NCI-H2107 (cell line): Measurements from ENCODE around the gene COL4A2.

Experiments used
- DNase-seq: peaks from one replicate; lab custom pipeline; 2025; lab: John Stamatoyannopoulos, UW

Gene COL4A2

GRCh38 chr13:110306960-110307766, at the start of gene COL4A2, which contains the start of gene COL4A1:
COL4A2 (plus strand) TSS chr13:110307284; CDS start chr13:110307904, 620 bp downstream.
COL4A1 (minus strand) TSS chr13:110307157; CDS start chr13:110307027, 130 bp downstream.
- no peak for DNase-seq

DNA sequence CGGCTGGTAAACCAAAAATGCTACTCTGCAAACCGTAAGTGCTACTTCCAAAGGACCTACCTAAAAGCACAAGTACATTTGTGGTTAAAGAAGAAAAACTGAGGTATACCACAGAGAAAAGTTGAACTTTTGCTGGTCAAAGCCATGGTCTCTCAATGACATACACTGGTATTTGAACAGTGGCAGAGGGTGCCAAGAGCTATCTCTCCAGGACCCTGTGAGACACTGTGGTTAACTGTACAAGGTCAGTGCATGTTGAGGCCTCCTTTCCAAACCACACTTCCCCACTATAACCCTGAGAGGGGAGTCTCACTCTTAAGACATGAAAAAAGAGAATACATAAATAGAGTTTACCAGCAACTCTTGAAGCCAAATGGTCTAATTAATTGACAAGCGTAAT, 49.7 kb upstream of the COL4A2 start:
- no peak for DNase-seq

GRCh38 chr13:110258876-110259631, 48.0 kb upstream of the COL4A2 start:
- DNase-seq, result no peak

DNA sequence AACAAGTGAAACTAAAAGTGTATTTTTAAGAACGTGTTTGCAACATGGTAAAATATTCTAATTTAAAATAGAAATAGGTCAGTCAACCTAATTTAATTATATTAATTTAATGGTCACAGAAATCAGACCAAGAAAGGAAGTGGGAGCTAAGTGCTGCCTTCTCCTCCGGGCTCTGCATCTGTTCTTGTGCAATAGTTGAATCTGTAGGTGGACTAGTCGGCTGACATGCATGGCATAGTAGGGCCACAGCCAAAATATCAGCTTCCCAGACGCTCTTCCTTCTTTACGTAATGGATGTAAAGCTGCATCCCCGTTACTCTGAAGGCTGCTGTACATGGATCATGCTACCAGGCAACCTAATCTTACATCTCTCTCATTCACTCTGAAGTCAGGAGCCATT, 47.4 kb upstream of the COL4A2 start:
- no peak for DNase-seq

GRCh38 chr13:110261166-110262081, 45.7 kb upstream of the COL4A2 start:
- DNase-seq, result no peak

GRCh38 chr13:110262082-110262436, 45.0 kb upstream of the COL4A2 start:
- no peak for DNase-seq

GRCh38 chr13:110262508-110263291, 44.4 kb upstream of the COL4A2 start:
- no peak for DNase-seq

DNA sequence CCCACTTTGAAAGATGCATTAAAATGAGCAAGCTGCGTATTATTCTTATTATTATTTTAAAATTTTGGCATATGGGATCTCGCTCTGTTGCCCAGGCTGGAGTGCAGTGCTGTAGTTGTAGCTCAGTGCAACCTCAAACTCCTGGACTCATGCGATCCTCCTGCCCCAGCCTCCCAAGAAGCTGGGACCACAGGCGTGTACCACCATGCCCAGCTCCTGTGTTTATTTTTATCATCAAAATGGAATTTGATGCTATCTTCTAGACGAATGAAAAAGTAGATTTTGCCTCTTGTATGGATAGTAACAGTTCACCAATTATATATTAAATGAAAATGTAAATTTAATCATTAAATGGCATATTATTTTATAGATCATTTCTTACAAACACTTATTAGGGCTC, 43.7 kb upstream of the COL4A2 start:
- DNase-seq, result no peak

DNA sequence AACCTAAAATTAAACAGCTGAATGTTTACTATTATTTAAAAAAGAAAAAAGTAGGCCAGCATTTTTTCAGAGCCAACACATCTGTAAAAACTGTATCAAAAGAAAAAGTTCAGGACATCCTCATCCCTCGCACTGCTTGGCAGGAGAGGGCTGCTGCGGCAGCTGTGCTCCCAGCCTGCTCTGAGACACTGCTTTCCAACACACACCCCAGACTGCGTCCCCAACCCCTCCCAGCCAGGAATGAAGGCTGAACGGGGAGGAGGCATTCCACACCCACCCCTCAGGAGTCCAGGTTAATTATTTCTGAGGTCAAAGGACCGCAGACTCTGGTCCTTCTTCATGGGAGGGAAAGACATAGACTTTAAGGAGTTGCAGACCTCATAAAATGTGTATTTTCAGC, 43.2 kb upstream of the COL4A2 start:
- no peak for DNase-seq

DNA sequence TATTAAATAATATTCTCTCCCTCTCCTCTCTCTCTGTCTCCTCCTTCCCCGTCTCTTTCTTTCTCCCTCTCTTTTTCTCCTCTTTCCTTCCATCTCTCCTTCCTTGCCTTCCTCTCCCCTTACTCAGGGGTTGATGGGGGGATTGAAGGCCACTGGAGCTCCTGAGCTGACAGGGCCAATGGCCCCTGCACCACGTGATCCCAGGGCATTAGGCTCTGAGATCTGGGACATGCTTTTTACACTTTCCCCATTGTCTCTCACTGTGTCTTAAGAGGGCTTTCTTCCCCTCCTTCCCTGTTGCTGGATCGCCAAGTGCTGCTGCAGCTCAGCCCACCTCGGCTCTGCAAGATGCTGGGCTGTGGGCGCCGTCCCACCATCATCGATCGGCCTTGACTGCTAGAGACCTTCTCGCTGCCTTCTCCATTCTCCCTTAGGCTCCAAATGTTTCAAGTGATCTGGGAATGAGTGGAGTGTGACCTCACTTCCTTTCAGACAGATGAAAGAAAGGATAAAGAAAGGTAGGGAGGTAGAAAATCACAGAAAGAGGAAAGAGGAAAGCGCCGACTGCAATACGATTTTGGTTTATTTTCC, 42.3 kb upstream of the COL4A2 start:
- DNase-seq, result no peak

DNA sequence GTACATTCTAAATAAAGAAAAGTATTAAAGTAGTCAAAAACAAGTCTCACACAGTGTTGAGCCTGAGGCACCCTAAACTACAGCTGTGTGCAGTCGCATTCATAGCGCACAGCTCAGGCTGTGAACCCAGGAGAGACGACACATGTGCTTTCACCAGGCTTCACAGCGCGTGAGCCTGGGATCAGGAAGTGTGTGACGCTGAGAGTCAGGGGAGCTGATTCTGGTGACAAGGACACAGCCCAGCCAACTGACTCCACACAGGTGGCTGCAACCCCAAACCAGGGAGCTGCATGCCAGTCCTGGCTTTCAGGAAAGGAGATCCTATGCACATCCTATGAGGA, 41.8 kb upstream of the COL4A2 start:
- DNase-seq, result no peak

DNA sequence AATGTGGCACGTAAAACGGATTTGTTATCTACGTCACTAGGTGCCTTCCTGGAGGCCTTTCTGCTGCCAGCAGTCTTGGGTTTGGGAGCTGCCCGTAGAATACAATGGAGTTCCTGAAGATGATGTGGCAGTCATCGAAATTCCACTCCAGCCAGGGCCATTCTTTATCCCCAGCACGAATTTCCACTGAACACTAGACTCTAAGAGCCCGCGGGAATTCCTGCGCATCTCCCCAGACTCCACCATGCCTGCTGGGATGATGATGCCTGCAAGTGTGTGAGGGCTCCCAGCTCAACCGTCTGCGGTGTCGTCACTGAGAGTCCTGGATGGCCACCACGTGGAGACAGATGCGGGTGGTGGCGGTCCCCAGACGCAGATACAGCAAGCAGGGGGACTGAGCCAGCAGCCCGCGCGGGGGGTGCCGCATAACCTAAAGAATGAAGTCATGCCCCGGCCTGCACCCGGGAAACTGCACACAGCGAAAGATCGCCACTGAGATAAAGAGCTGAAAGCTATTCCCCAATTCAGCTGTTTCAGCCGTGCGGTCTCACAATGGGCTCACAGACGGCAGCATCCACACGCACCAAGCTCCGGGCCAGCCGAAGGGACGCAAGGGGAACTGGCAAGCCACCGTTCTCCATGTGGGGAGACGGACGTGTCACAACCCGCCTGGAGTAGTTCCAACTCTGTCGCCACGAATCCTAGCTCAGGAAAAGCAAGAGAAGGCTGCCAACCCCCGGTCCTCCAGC, 41.2 kb upstream of the COL4A2 start:
- DNase-seq, result no peak

- DNase-seq, result no peak
These were observed 40.7 kb upstream of the COL4A2 start for GRCh38 chr13:110266431-110266809.

DNA sequence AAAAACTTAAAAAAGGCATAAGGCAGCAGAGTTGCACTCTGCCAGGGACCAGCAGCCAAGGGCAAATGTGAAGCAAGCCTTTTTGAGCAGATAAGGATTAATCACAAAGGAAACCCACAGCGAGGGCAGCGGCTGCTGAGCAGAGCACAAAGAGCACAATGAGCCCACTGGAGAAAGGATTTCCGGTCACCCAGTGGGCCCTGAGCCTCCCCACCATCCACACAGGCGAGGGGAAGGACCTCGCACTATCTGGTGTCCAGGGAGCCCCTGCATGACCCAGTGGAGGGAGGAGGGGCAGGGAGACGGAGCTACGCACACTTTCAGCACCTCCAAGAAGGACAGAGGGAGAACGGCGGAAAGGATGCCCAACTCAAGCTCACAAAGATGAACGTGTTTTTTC, 40.1 kb upstream of the COL4A2 start:
- DNase-seq, result no peak

GRCh38 chr13:110268061-110268460, 39.0 kb upstream of the COL4A2 start:
- no peak for DNase-seq

DNA sequence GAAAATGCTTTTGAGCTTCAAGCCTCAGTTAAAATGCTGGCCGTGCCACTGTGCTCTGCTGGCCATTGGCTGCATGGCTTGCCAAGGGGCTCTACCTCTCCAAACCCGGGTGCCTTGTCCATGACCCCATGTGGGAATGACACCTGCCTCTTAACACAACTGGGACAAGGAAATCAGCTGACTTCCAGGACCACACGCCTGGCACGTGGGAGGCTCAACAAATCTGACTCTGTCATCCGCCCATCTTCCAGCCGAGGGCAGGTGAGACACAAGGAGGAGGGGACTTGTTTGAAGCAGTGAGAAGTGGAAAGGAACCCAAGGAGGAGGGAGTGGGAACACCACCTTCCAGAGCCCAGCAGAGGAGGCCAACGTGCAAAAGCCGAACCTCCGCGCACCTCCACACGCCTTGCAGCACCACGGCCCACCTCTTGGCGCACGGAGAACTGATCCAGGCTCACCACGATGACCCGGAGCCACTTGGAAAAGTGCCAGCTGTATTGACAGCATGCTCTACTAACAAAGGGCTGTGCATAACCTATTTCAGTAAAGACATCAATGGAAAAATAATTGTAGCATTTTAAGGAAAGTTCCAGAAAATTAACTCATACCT, 38.4 kb upstream of the COL4A2 start:
- no peak for DNase-seq

DNA sequence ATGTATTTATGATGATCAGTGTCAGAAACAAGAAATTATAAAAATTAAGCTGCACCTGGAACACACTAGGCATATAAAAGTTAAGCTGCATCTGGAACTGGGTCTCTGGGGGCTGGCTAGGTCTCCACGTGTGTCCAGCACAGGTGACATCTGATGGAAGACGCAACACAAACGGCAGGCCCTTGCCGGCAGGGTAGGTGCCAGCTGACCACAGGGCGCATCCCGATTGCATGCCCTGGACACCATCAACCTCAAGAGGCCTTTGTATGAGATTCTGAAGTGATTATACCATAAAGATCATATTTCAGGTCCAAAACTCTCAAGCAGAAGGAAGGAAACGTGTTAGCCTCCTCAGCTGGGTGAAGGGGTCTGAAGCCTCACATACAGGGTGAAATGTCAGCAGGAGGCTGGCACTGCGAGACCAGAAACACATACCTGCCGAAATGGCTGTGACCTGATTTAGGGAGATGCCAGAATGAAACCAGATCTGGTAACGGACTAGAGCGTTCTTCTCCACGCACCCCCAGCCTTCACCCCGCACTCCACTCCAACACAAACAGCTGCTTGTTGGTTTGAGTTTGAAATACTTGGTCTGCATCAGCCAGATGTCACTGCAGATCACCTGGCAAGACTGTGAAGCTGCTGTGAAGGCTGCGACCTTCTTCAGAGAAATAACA, 37.4 kb upstream of the COL4A2 start:
- no peak for DNase-seq

- no peak for DNase-seq
These were observed 36.6 kb upstream of the COL4A2 start for GRCh38 chr13:110270507-110270906.

DNA sequence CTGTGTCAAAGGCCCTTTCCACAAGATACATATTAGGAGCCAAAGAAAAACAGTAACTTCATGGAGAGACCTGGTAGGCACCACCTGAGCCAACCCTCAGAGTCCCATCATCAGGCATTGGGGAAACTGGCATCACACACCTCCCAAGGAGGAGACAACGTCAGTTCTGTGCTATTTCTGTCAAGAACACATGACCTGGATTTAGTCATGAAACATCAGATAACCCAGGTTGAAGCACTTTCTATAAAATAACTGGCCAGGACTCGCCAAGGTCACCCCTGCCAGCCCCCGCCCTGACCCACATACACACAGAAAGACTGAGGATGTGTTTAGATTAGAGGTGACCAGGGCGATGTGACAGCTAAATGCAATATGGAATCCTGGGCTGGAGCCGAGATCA, 35.8 kb upstream of the COL4A2 start:
- no peak for DNase-seq

DNA sequence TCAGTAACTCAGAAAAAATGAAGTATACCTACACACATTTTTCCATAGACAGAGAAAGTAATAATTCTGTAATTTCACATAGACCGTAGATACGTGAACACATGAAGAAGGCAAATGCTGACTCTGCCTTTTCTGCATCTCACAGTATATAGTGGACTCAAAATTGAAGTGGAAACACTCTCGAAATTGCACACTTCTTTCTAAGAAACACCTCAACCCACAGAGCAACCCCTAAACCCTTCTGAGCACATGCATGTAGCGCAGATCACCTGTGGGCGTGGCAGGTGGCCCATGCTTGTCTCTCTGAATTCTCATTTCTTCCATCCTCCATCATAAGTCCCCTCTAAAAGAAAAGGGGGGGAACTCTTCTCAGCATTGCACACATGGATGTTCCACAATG, 34.9 kb upstream of the COL4A2 start:
- DNase-seq, result no peak
